22Rv1 (cell line): Measurements from ENCODE around the gene DHRS3.

Source experiments
- CTCF ChIP-seq: fragments of 450-650 bp; IDR thresholded peaks from 2 replicates; pipeline ENCODE4 v1.5.1; 2017; ENCODE audit warnings: mild to moderate bottlenecking
- ZFX ChIP-seq: fragments of 450-650 bp; IDR thresholded peaks from 2 replicates; pipeline ENCODE4 v1.6.1; 2017; ENCODE audit warnings: antibody characterized with exemption, borderline replicate concordance

- TF ChIP-seq CTCF (no peak), ZFX (no peak)
Observed at GRCh38 chr1:12620931-12621330, 2.9 kb upstream of the DHRS3 start.
